22Rv1 (cell line): ENCODE results near the gene PDE1A.

Experiments
- CTCF ChIP-seq: fragments of 450-650 bp; IDR thresholded peaks from 2 replicates; pipeline ENCODE4 v1.5.1; 2017; ENCODE audit warnings: mild to moderate bottlenecking
- ZFX ChIP-seq: fragments of 450-650 bp; IDR thresholded peaks from 2 replicates; pipeline ENCODE4 v1.6.1; 2017; ENCODE audit warnings: antibody characterized with exemption, borderline replicate concordance

GRCh38 chr2:182179176-182179575, 247.7 kb downstream of the PDE1A start:
- TF ChIP-seq ZFX, result no peak
- no peak for TF ChIP-seq CTCF
